GM18519 (cell line): Measurements from ENCODE around the gene PRSS38.

Experiments
- ATAC-seq: cut with Tn5 transposase; IDR thresholded peaks from one replicate; pipeline ENCODE4 v1.9.1; 2021; ENCODE audit warnings: mild to moderate bottlenecking, moderate library complexity; ENCODE audit not compliant: unreplicated experiment, low FRiP score

The PRSS38 gene

DNA sequence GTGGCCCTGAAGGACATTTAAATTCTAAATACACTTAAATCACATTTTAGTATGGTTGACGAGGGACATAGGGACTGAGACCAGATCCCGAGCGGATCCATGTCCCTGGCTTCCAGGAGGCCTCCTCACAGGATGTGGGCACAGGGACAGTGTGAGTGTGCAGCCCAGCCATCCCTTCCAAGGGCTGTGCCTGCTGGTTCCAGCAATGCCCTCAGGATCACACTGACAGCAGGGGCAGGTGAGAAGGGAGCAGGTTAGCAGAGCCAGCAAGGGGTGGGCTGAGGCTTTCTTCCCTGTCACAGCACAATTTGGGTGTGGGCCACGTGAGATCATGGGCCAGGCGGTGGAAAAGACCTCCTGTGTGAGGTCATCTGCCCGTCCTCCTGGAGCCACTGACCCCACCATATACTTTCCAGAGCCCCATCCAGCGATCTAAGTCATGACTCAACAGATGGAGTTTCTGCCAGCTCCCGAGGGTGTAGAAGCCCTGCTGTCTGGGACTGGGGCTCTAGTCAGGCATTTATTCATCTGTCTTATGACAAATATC lies 37.0 kb upstream of the PRSS38 start:
- no peak for ATAC-seq

DNA sequence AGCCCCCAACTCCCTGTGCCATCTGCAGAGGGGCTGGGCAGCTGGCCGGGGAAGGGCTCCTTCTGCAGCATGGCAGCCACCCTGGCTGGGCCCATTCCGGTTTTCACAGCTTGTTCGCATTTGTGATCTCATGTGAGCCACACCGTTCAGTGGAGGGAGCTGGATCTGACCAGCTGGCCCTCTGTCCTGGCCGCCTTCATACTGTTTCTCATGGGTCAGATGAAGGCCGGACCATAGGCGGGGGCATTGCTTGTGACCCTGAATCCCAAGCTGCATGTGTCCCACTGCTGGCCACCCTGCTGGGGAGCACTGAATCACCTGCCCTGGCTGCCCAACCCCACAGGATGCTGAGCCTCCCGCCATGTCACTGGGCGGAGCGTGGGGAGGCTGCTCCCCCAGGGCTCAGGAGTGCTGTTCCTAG lies 36.4 kb upstream of the PRSS38 start:
- ATAC-seq: no peak

DNA sequence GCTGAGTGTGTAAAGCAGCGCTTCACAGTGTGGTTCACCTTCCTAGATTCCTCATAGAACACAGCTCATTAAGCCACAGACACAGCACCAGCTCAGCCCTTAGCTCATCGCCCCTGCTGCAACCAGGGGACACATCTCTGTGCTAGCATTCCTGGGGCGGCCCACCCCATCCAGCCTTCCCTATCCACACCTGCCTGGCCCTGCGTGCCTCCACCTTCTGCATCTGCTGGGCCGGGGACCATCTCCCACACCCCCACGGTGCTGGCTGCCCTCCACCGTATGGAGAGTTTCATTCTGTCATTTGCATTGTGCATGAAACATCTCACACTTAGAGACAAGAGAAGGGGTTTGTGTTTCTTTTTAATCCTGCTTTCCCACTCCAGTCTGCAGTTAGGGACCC lies 35.8 kb upstream of the PRSS38 start:
- no peak for ATAC-seq

DNA sequence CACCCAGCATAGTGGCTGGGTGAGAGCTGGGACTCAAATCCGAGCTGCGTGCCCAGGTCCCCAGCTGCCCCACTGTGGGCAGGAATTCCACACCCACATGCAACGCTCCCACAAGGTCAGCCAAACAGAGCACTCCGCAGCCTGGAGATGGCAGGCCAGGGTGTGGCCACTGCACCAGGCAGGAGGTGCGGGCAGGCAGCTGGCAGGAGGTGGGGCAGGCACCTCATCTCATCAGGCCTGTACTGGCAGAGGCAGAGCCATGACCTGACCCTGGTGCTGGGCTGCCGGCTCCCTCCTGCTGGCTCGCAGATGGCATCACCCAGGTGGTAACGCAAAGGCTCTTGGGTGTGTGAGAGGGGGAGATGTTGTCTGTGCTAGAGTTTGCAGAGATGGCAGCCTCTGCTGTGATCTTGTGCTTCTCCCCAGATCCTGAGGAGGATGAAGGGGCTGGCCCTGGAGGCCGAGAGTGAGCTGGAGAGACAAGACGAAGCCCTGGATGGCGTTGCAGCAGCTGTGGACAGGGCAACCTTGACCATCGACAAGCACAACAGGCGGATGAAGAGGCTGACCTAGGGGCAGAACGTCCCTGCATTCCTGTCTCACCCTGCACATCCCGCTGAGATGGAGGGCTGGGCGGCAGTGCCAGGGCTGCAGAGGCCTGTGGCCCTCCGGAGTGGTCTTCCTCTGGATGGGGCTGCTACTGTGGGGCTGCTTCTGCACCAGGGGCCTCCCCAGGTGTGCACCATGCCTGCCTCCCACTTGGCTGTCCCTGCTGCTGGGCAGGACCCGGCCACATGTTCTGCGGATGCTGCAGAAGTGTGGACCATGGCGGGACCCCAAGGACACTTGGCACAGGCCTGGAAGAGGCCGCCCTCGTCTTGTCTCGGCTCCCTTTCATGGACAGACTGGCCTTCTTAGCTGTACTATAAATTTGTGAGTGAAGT lies 35.1 kb upstream of the PRSS38 start:
- no peak for ATAC-seq

DNA sequence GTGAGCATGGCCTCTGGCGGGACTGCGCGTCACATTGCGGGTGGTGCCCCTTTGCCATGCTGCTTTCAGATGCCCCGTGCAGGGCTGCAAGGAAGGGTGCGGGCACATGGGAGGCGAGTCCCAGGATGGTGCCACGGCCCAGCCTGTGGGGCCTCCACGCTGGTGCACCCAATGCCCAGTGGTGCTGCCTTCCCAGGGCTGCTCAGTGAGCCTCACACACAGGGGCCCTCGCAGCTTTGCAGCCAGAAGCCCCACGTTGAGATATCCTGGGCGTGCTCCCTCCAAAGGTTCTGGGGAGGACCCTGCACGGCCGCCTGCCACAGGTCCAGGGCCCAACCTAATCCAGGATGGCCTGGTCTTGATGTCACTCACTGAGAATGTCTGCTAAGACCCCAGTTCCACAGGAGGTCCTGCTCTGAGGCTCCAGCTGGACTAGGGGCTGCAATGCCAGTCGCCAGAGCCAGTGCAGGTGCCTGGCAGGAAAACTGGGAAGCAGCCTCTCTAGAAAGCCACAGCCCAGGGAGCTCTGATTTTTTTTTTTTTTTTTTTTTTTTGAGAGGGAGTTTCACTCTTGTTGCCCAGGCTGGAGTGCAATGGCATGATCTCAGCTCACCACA lies 34.1 kb upstream of the PRSS38 start:
- no peak for ATAC-seq

DNA sequence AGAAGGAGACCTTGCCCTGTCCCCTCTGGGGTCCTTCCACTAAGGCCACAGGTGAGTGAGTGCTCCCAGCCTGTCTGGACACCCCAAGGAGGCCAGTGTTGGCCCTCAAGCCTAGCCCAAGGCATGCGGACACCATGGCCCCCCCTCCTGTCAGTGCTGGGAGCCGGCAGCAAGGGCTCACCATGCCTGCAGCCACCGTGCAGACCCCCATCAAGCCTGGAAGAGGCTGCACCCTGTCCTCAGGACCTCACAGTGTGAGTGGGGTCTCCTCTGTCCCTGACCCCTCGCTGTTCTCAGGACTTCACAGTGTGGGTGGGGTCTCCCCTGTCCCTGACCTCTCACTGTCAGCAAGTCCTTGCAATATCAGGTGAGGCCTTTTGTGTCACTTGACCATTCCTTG lies 33.2 kb upstream of the PRSS38 start:
- no peak for ATAC-seq

DNA sequence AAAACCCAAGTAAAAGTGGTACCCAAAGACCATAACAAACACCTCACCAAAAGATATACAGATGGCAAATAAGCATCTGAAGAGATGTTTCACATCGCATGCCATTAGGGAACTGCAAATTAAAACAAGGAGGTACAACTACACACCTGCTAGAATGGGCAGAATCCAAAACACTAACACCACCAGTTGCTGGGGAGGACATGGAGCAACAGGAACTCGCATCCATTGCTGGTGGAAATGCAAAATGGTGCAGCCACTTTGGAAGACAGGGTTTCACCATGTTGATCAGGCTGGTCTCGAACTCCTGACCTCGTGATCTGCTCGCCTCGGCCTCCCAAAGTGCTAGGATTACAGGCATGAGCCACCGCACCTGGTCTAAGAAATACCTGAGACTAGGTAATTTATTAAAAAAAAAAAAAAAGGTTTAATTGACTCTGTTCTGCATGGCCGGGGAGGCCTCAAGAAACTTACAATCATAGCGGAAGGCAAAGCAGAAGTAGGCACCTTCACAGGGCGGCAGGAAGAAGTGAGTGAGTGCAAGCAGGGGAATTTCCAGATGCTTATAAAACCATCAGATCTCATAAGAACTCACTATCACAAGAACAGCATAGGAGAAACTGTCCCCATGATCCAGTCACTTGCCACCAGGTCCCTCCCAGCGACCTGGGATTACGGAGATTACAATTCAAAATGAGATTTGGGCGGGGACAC lies 30.2 kb upstream of the PRSS38 start:
- no peak for ATAC-seq

DNA sequence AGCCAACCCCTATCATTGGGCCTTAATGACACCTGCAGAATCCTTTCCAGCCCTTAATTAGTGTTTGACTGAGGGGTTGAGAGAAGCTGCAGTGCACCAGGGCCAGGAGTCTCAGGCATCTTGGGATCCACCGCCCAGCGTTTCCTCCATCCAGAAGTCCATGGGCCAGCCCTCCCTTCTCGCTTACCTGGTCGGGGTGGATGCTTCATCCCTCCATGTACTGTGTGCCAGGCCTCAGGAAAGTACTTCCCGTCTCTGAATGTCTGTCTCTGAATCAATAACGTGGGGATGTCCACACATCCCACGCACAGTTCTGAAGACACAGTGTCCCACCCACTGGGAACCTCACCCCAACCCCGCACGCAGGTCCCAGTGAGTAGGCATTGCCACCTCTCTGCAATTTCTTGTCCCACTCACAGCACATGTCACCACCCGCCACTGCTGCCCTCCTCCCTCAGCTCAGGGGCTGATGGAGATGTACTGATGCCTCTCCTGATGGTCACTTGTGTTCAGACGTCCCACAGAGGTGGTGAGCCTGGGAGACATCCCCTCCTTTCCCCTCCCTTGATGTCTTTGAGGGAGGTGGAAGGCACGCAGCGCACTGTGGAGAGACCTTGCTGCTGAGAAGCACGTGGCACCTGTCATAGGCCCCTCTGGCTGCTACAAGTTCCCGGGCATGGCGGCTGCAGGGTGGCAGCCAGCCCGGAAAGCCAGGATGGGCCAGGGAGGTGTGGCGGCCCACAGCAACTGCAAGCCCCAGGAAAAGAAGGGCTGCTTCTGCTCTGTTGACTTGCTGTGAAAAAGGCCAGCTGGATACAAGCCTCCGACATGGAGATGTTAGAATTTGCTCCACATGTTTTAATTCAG lies 29.4 kb upstream of the PRSS38 start:
- no peak for ATAC-seq

DNA sequence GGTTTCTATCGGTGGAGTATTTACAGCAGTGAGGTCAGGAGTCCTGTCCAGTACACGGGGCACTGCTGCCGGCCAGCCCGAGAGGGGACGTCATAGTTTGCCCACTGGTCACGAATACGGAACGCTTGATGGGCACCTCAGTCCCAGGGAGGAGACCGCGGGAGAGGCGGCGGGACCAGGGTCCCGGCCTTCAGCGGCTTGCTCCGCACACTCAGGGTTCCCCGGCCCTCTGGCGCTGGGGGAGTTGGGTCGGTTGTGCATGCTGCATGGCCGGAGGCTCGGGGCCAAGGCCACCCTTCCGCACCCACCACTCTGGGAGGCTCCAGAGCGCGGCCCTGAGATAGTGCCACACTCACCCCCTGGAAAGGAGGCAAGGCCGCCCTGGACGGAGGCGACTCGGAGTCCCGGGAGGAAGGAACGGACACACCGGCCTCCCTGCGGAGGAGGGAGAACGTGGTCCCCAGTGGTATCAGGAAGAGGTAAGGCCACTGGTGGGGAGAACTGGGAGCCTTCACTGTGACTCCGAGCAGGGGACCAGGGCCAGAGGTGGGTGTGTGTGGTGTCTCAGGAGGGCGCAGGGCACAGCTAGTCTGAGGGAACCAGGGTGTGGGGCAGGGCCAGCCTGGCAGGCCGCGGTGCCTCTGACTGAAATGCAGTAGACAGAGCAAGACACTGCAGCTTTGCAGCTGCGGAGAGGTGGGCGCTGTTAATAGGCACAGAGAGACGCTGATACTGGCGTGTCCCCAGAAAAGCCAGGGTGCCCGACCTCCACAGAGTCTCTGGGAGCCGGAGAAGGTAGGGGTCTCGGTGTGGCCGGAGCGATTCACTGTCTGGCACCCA lies 28.6 kb upstream of the PRSS38 start:
- no peak for ATAC-seq

DNA sequence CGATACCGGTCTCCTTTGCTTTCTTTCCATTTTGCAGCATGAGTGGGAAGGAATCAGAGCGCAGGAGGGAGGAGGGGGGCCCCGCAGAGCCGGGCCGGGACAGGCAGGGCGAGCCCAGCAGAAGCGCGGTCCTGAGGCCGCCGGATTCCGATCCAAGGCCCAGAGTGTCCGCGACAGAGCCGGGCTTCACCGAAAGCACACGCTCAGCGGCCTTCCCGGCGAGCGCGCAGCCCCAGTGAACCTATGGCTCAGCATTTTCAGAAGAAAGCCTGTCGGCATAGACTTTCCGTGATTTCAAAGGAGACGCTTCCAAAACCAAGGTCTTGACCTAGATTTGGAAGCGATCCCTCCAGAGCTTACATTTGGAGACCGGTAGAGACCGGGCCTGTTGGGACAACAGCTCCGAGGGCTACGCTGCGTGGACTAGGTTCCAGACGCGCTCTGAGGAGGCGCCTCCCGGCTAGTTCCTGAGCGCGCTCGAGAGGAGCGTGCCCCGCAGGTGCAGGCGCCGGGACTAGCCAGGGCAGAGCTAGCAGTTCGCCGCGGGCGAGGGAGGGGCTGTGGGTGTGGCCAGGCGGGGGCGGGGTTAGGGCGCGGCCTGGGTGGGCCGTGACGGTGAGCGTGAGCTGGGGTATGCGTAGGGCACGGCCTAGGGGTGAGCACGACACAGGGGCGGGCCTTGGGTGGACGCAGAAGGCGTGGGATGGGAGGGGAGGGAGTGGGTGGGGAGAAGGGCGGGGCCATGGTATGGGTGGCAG lies 27.8 kb upstream of the PRSS38 start:
- peak; percentile 89 for ATAC-seq

DNA sequence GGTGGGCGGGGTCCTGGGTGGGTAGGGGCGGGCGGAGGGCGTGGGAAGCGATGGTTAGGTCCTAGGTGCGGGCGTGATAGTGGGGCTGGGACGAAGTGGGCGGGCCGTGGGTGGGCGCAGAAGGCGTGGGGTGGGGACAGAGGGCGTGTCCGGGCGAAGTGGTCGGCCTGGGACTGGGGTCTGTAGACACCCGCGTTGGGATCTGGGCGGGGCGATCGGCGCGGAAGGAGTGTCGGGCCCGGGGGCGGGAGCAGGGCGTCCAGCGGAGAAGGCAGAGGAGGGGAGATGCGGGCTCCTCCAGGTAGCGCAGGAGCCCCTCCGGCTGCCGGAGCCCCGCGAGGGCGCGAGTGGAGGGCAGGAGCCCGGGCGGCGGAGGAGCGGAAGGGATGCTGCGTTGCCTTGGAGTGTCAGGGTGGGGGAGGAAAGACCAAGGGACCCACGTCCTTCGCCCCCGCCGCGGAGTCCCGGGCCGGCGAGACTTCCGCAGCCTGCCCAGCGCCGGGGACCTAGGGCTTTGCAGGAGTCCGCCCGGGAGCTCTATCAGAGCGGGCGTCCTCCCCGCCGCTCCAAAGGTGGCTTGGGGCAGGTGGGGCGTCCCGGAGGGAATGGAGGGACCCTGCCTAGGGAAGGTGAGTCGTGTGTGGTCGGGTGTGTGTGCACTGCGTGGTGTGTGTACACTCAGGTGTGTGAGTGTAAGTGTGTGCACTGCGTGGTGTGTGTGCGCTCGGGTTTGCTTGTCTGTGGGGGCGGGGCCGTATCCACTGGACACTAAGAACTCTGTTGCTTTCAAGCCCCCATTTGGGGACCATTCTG lies 27.0 kb upstream of the PRSS38 start:
- ATAC-seq: peak; percentile 27

DNA sequence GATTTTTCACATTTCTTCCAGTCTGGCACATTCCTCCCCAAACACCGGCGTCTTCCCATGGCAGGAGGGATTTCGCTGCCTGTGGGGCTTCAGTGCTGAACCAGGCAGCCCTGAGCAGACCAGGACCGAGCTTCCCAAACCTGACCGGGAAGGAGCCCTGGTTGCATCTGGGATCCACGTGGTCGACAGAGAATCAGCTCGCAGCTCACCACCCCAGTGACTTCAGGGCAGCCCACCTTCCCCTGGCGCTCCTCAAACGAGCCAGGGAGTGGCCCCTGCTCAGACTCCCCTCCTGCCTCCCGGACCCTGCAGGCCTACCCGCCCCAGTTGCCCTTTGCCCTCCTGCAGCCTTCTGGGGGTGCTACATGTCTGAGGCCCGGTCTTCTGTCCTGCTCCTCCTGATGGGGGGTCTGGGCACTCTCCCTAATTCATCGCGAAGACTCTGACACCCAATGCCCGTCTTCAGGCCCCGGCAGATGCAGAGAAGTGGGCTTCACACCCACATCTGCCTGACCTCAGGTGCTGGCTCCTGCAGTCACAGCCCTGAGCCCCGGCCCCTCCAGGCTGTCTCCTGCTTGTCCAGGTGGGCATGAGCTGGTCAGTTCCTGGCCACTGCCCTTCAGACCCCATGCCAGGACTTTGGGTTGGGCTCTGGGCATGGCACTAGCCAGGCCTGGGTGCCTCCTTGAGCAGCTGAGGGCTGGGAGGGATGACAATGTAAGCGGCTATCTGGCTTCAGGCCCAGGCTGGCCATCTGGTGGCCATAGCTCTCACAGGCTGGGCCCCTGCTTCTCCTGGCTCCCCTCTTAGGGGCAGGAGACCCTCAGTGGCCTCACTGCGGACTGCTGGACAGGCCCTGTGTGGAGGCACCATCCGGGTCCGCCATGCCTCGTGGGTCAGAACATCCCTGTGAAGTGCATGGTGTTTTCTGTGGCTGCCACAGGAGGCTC lies 26.1 kb upstream of the PRSS38 start:
- ATAC-seq: no peak

DNA sequence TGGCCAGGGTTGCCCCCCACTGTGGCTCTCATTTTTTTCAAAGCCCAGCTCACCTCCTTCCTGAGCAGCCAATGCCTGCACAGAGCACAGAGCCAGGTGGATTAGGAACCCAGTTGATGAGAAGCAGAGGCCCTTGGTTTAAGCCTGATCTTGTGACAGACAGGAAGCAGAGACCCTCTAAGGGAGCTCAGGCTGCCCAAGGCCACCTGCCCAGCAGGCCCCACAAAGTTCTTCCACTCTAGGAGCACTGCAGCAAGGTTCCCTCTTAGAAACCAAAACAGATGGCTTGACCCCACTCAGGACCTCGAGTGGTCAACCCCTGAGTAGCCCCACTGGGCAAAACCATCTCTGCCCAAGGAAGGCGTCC lies 25.5 kb upstream of the PRSS38 start:
- no peak for ATAC-seq

DNA sequence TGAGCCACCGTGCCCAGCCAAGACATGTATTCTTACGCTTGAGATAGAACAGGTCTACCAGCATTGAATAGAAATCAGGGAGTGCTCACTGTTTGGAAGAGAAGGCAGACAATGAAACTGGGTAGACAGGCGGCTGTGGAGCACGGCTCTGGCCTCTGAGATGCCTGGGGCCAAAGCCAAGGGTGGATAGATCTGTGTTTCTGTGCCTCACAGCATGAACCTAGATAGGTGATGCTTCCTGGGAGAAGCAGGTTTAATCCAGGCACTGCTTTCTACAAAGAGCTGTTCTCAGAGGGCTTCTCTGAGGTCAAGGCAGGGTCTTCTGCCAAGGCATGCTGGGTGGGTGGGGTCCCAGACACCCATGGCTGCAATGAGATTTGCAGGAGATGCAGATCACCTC lies 24.6 kb upstream of the PRSS38 start:
- no peak for ATAC-seq

DNA sequence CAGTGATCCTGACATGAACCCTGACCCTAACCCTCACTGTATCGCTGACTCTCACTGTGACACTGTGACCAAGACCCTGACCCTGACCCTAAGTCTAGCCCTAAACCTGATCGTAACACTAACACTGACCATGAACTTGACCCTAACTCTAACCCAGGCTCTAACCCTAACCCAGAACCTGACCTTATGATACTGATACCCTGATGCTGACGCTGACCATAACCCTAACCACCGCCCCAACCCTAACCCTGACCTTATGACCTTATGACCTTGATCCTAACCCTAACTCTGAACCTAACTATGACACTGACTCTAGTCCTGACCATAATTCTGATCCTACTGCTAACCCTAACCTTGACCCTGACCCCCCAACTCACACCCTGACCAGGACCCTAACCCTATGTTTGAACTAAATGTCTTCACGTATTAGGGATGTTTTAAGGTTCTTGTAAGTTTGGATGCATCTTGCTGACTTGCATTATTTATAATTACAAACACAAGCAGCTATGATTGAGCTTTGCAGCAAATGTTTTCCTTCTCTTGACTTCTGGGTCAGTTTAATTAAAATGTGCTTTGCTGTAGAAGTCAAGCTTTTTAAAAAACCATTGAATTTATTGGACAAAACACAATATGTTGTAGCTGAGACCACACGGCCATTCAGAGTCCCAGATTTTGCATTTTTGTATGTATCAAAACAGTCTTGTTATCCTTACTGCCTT lies 23.9 kb upstream of the PRSS38 start:
- no peak for ATAC-seq
